ENCODE results near the gene KIF2C.
"Not testable (repeated sequence)": the region's sequence is repeated elsewhere in the genome, so short reads cannot be mapped to it uniquely, and the experiment has no call there.

Gene KIF2C

GRCh38 chr1:44740179-44740617, 561 bp downstream of the KIF2C start:
- TF ChIP-seq BHLHE40 (IDR thresholded peaks at IDR 0.05; ENCODE audit: borderline replicate concordance) (no peak), CTBP1 (IDR thresholded peaks at IDR 0.05; ENCODE audit: borderline replicate concordance) (no peak), NFRKB (IDR thresholded peaks at IDR 0.05) (no peak), TARDBP (IDR thresholded peaks at IDR 0.05) (no peak), SUZ12 (IDR thresholded peaks at IDR 0.05) (no peak), SP1 (IDR thresholded peaks at IDR 0.05) (no peak), FOXA1 (IDR thresholded peaks at IDR 0.05) (no peak), ZNF384 (IDR thresholded peaks at IDR 0.05) (no peak)
- DNase-seq (ENCODE audit: extremely low spot score): no peak
- POLR2A ChIA-PET: interaction anchor here (1.0 to 2.5 kb wide), 3 partner anchors 9 to 35 kb away, joined by 7 to 12 read pairs (median 8); partner anchors contain the start of genes RNU5D-1 and RPS8
- CTCF ChIA-PET: interaction anchor here (0.9 to 1.4 kb wide), 2 partner anchors 9 to 96 kb away, joined by 3 to 6 read pairs; partner anchors contain the start of gene RNU5D-1

GRCh38 chr1:44743211-44743610, 3.6 kb downstream of the KIF2C start:
- ChIA-PET CTCF (interaction anchor here (0.6 to 2.2 kb wide), 2 partner anchors 12 to 1276 kb away, joined by 3 to 9 read pairs; partner anchors contain the start of gene RNU5D-1), POLR2A (interaction anchor here (1.2 to 2.0 kb wide), 3 partner anchors 21 to 76 kb away, joined by 3 to 12 read pairs (median 7); partner anchors contain the start of gene RPS8)
- no peak for TF ChIP-seq FOXA1 (IDR thresholded peaks at IDR 0.05)
- TF ChIP-seq ZNF384 (IDR thresholded peaks at IDR 0.05): no peak
- TF ChIP-seq SP1 (IDR thresholded peaks at IDR 0.05): no peak
- no peak for TF ChIP-seq TARDBP (IDR thresholded peaks at IDR 0.05)
- no peak for TF ChIP-seq ELF4 (IDR thresholded peaks at IDR 0.05)
- TF ChIP-seq HDGF (IDR thresholded peaks at IDR 0.05; ENCODE audit: borderline replicate concordance): no peak
- no peak for TF ChIP-seq NFRKB (IDR thresholded peaks at IDR 0.05)
- TF ChIP-seq BHLHE40 (IDR thresholded peaks at IDR 0.05; ENCODE audit: borderline replicate concordance): no peak
- DNase-seq (ENCODE audit: extremely low spot score): no peak

GRCh38 chr1:44747878-44748277, 8.2 kb downstream of the KIF2C start:
- TF ChIP-seq SP1 (IDR thresholded peaks at IDR 0.05): no peak
- no peak for TF ChIP-seq L3MBTL2 (conservative IDR thresholded peaks at IDR 0.05)
- TF ChIP-seq LEF1 (IDR thresholded peaks at IDR 0.05; ENCODE audit: borderline replicate concordance): no peak
- POLR2A ChIA-PET: interaction anchor here (1.3 to 3.2 kb wide), 3 partner anchors 18 to 27 kb away, joined by 4 to 17 read pairs (median 6); partner anchors contain the start of gene RPS8
- no peak for DNase-seq (ENCODE audit: extremely low spot score)
- CTCF ChIA-PET: interaction anchor here (0.6 to 0.7 kb wide), 2 partner anchors 17 to 26 kb away, joined by 3 read pairs; no protein-coding TSS in a partner anchor

GRCh38 chr1:44757420-44757819, 17.8 kb downstream of the KIF2C start:
- TF ChIP-seq FOXA1 (IDR thresholded peaks at IDR 0.05) (no peak), NFRKB (IDR thresholded peaks at IDR 0.05) (no peak), CTBP1 (IDR thresholded peaks at IDR 0.05; ENCODE audit: borderline replicate concordance) (no peak), FOXK2 (IDR thresholded peaks at IDR 0.05) (no peak), ARNT (IDR thresholded peaks at IDR 0.05) (no peak), FOXM1 (IDR thresholded peaks at IDR 0.05; ENCODE audit: borderline replicate concordance) (no peak), ELF4 (IDR thresholded peaks at IDR 0.05) (no peak), L3MBTL2 (conservative IDR thresholded peaks at IDR 0.05) (no peak), TARDBP (IDR thresholded peaks at IDR 0.05) (no peak), SUZ12 (IDR thresholded peaks at IDR 0.05) (no peak)
- ChIA-PET CTCF (no interaction called here), POLR2A (interaction anchor here (0.7 to 3.1 kb wide), 3 partner anchors 18 to 35 kb away, joined by 3 to 17 read pairs (median 3); partner anchors contain the start of gene RPS8)
- DNase-seq (ENCODE audit: extremely low spot score): no peak

GRCh38 chr1:44759077-44759476, 19.4 kb downstream of the KIF2C start:
- TF ChIP-seq SUZ12 (IDR thresholded peaks at IDR 0.05): no peak
- TF ChIP-seq HDGF (IDR thresholded peaks at IDR 0.05; ENCODE audit: borderline replicate concordance): no peak
- no peak for TF ChIP-seq L3MBTL2 (conservative IDR thresholded peaks at IDR 0.05)
- ChIA-PET CTCF (no interaction called here), POLR2A (interaction anchor here (1.0 to 3.1 kb wide), 5 partner anchors 12 to 37 kb away, joined by 3 to 17 read pairs (median 5); partner anchors contain the start of gene RPS8)
- no peak for DNase-seq (ENCODE audit: extremely low spot score)

GRCh38 chr1:44760876-44761275, 21.2 kb downstream of the KIF2C start:
- CTCF ChIA-PET: no interaction called here
- TF ChIP-seq L3MBTL2 (conservative IDR thresholded peaks at IDR 0.05): no peak
- no peak for TF ChIP-seq ELF4 (IDR thresholded peaks at IDR 0.05)
- TF ChIP-seq FOXA1 (IDR thresholded peaks at IDR 0.05): no peak
- no peak for TF ChIP-seq ZNF384 (IDR thresholded peaks at IDR 0.05)
- no peak for TF ChIP-seq PKNOX1 (IDR thresholded peaks at IDR 0.05)
- no peak for TF ChIP-seq SUZ12 (IDR thresholded peaks at IDR 0.05)

GRCh38 chr1:44766421-44766820, 26.8 kb downstream of the KIF2C start:
- CTCF ChIA-PET; DNase-seq (ENCODE audit: extremely low spot score): not testable (repeated sequence)
- POLR2A ChIA-PET: interaction anchor here (1.4 to 2.2 kb wide), 3 partner anchors 8 to 11 kb away, joined by 4 to 21 read pairs (median 4); partner anchors contain the start of gene RPS8

More at GRCh38 chr1:44760876-44761275, 21.2 kb downstream of the KIF2C start:
- POLR2A ChIA-PET: interaction anchor here (2.5 kb wide), 1 partner anchor 39 kb away, joined by 7 read pairs; no protein-coding TSS in a partner anchor
- no peak for DNase-seq (ENCODE audit: extremely low spot score)

GRCh38 chr1:44775078-44775929, 35.7 kb downstream of the KIF2C start, which contains the start of gene RPS8:
TSS of gene RPS8 (plus strand) at chr1:44775540. CDS start at chr1:44775597, 57 bp downstream.
- TF ChIP-seq BHLHE40 (IDR thresholded peaks at IDR 0.05; ENCODE audit: borderline replicate concordance) (no peak), NFRKB (IDR thresholded peaks at IDR 0.05) (peak; percentile 71), SUZ12 (IDR thresholded peaks at IDR 0.05) (no peak), TARDBP (IDR thresholded peaks at IDR 0.05) (no peak), ARNT (IDR thresholded peaks at IDR 0.05) (no peak), CTBP1 (IDR thresholded peaks at IDR 0.05; ENCODE audit: borderline replicate concordance) (no peak; the same call in 1 of the 2 replicates), HDGF (IDR thresholded peaks at IDR 0.05; ENCODE audit: borderline replicate concordance) (no peak), SP1 (IDR thresholded peaks at IDR 0.05) (no peak), FOXM1 (IDR thresholded peaks at IDR 0.05; ENCODE audit: borderline replicate concordance) (peak; percentile 69), FOXK2 (IDR thresholded peaks at IDR 0.05) (no peak), FOXA1 (IDR thresholded peaks at IDR 0.05) (no peak), LEF1 (IDR thresholded peaks at IDR 0.05; ENCODE audit: borderline replicate concordance) (no peak; the same call in 1 of the 2 replicates), L3MBTL2 (conservative IDR thresholded peaks at IDR 0.05) (peak; percentile 89), ELF4 (IDR thresholded peaks at IDR 0.05) (peak; percentile 82), PKNOX1 (IDR thresholded peaks at IDR 0.05) (no peak)
- DNase-seq (ENCODE audit: extremely low spot score): peak; percentile 84
- POLR2A ChIA-PET: interaction anchor here (0.5 to 3.1 kb wide), 50 partner anchors 9 to 724 kb away, joined by 3 to 52 read pairs (median 6); partner anchors contain the start of genes BEST4, BTBD19, CCDC163 and DYNLT4
- CTCF ChIA-PET: interaction anchor here (0.6 kb wide), 1 partner anchor 34 kb away, joined by 3 read pairs; no protein-coding TSS in a partner anchor

Data from HEK293T (cell line).